Measurements from ENCODE around the gene RBFOX1.

The RBFOX1 gene

GRCh38 chr16:7482596-7483290, 150.1 kb downstream of the RBFOX1 start:
- H3K9me3 ChIP-seq, result no peaks in the 10 kb centered on the region
- H3K27ac ChIP-seq, result no peak overlapping the region
- no peak for TF ChIP-seq CTCF (IDR thresholded peaks at IDR 0.05)
- no peaks in the 10 kb centered on the region for H3K4me1 ChIP-seq (ENCODE audit: control insufficient read depth in 1 of 2, insufficient read depth in 1 of 2, low read depth in 1 of 2, low read length in 1 of 2)
- no peak overlapping the region for H3K4me3 ChIP-seq (ENCODE audit: low read depth in 1 of 2, low read length in 1 of 2)
- no peaks in the 10 kb centered on the region for H3K27me3 ChIP-seq
- H3K36me3 ChIP-seq, result no peaks in the 10 kb centered on the region

- Histone ChIP-seq H3K4me1 (ENCODE audit: control insufficient read depth in 1 of 2, insufficient read depth in 1 of 2, low read depth in 1 of 2, low read length in 1 of 2) (no peaks in the 10 kb centered on the region), H3K9me3 (no peaks in the 10 kb centered on the region), H3K27ac (no peak overlapping the region), H3K4me3 (ENCODE audit: low read depth in 1 of 2, low read length in 1 of 2) (no peak overlapping the region), H3K36me3 (no peaks in the 10 kb centered on the region), H3K27me3 (no peaks in the 10 kb centered on the region)
- TF ChIP-seq CTCF (IDR thresholded peaks at IDR 0.05), result no peak
These were observed 155.1 kb downstream of the RBFOX1 start for GRCh38 chr16:7487574-7488323.

DNA sequence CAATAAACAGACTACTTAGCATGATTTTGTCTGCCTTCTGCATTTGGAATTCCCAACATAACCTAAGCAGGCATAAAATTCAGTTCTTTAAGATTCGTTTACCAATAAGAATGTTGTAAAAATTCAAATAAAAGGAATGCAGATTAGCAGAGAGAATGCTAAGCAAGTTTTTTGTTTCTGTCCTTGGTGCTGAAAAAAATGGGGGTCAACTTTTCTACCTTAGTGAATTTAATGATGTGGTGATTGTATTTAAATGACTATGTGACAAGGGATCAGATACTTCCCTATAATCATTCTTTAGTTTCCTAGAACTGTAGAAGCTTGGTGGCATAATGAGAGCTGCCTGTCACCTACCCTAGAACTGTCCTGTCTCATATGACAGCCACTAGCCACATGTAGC, 159.5 kb downstream of the RBFOX1 start:
- H3K27ac ChIP-seq, result no peak overlapping the region
- TF ChIP-seq CTCF (IDR thresholded peaks at IDR 0.05), result no peak
- no peaks in the 10 kb centered on the region for H3K36me3 ChIP-seq
- H3K4me1 ChIP-seq (ENCODE audit: control insufficient read depth in 1 of 2, insufficient read depth in 1 of 2, low read depth in 1 of 2, low read length in 1 of 2), result no peaks in the 10 kb centered on the region
- no peaks in the 10 kb centered on the region for H3K27me3 ChIP-seq
- H3K9me3 ChIP-seq, result no peaks in the 10 kb centered on the region
- H3K4me3 ChIP-seq (ENCODE audit: low read depth in 1 of 2, low read length in 1 of 2), result no peak overlapping the region

- no peaks in the 10 kb centered on the region for H3K4me1 ChIP-seq (ENCODE audit: control insufficient read depth in 1 of 2, insufficient read depth in 1 of 2, low read depth in 1 of 2, low read length in 1 of 2)
- no peaks in the 10 kb centered on the region for H3K36me3 ChIP-seq
- no peaks in the 10 kb centered on the region for H3K27me3 ChIP-seq
- no peak for TF ChIP-seq CTCF (IDR thresholded peaks at IDR 0.05)
- no peaks in the 10 kb centered on the region for H3K9me3 ChIP-seq
- no peak overlapping the region for H3K4me3 ChIP-seq (ENCODE audit: low read depth in 1 of 2, low read length in 1 of 2)
- H3K27ac ChIP-seq, result no peak overlapping the region
These were observed 160.5 kb downstream of the RBFOX1 start for GRCh38 chr16:7493133-7493532.

DNA sequence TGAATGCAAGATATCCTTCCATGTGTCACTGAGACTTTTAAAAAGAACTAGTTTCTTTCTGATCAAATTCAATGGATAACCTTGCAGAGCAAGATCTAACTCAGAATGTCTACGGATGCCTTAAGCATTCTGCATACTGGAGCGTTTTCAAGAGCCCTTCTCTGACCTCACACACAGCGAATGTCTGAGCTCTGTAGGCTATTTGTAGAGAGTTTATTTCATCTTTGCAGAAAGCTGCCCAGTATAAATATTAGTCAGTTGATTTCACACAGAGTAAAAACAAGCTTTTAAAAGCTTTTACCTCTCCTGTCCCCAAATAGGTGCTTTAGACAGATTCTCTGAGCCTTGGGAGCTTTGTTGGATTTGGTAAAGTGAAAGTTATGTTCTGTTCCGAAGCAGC, 165.0 kb downstream of the RBFOX1 start:
- Histone ChIP-seq H3K36me3 (no peaks in the 10 kb centered on the region), H3K4me1 (ENCODE audit: control insufficient read depth in 1 of 2, insufficient read depth in 1 of 2, low read depth in 1 of 2, low read length in 1 of 2) (no peaks in the 10 kb centered on the region), H3K27ac (no peak overlapping the region), H3K4me3 (ENCODE audit: low read depth in 1 of 2, low read length in 1 of 2) (no peak overlapping the region), H3K9me3 (no peaks in the 10 kb centered on the region), H3K27me3 (no peaks in the 10 kb centered on the region)
- TF ChIP-seq CTCF (IDR thresholded peaks at IDR 0.05), result no peak

All from neutrophil (primary cell).